K562 treated with DMSO at 1 percent for 12 hours (cell line): ENCODE results near the gene SPECC1L. TPM values are rescaled to one million over a fixed set of nuclear protein-coding genes. Genes with fewer than 3 reads are reported as not detected.

ENCODE experiments used
- total RNA-seq: library from RNA; unstranded; fragments of 300-600 nt; gene quantifications from 2 replicates; pipeline ENCODE4 v1.2.3, GENCODE V29; 2022; ENCODE audit not compliant: insufficient read depth

SPECC1L gene, protein sequence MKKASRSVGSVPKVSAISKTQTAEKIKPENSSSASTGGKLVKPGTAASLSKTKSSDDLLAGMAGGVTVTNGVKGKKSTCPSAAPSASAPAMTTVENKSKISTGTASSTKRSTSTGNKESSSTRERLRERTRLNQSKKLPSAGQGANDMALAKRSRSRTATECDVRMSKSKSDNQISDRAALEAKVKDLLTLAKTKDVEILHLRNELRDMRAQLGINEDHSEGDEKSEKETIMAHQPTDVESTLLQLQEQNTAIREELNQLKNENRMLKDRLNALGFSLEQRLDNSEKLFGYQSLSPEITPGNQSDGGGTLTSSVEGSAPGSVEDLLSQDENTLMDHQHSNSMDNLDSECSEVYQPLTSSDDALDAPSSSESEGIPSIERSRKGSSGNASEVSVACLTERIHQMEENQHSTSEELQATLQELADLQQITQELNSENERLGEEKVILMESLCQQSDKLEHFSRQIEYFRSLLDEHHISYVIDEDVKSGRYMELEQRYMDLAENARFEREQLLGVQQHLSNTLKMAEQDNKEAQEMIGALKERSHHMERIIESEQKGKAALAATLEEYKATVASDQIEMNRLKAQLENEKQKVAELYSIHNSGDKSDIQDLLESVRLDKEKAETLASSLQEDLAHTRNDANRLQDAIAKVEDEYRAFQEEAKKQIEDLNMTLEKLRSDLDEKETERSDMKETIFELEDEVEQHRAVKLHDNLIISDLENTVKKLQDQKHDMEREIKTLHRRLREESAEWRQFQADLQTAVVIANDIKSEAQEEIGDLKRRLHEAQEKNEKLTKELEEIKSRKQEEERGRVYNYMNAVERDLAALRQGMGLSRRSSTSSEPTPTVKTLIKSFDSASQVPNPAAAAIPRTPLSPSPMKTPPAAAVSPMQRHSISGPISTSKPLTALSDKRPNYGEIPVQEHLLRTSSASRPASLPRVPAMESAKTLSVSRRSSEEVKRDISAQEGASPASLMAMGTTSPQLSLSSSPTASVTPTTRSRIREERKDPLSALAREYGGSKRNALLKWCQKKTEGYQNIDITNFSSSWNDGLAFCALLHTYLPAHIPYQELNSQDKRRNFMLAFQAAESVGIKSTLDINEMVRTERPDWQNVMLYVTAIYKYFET
- total RNA-seq, result 8.3 and 26.7 TPM in 2 replicates

DNA sequence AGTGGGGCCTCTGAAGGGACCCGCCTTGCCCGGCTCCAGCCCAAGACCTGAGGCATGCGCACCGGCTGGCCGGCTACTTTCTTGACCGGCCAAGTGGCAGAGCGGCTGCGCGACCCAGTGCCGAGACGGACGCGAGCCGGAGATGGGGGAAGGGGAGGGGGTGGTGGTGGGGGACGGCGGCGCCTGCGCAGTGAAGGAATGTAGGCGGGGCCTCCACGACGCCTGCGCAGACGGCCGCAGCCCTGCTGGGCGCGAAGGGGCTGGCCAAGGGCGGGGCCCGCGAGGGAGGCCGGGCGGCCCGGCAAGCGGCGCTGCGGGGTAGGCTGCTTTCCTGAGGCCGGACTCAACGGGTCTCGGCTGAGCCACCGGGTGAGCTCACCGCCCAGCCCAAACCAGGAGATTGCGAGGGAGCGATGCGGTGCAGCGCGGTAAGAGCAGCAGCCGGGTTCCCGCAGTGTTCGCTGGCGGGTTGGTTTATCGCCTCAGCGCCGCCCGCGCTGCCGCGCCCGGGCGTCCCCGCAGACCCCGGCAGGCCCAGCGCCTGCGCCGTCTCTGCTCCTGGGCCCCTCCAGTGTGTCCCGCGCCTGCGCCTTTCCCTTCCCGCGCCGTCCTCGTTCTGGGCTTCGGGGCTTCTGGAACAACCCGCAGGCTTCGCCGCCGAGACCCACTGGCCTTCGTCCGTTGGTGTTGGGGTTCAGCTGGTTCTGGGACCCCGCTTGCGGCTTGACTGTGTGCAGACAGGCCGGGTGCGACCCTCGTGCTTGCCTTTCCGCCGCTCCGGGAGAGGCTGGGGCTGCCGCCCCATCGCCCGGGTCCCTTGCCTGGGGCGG, at the start of gene SPECC1L:
Gene SPECC1L, plus strand, starts transcription at position 276 of the 830 bp plus-strand sequence. CDS start 31,401 bp downstream, outside the sequence.

DNA sequence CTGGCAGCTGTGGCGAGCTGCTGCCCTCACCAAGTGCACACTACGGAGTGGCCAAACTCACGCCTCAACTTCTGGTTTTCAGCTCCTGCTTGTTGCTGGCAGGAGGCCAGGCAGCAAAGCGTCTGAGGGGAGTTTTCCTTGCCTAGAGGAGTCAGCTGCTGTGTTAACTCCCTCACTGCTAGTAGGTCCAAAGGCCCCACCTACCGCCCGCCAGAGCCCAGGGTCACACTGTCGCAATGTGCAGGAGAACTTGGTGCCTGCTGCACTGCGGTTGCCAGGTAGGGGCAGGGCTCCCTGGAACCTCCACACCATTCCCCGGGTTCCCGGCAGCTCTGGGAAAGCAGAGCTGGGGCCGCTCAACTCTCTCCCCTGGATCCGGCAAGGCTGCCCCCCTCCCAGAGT, 25.6 kb upstream of the SPECC1L start, which contains the start of gene GGT5:
Gene GGT5, minus strand, starts transcription at position 53 of the 402 bp plus-strand sequence. CDS start 357 bp downstream, outside the sequence.

DNA sequence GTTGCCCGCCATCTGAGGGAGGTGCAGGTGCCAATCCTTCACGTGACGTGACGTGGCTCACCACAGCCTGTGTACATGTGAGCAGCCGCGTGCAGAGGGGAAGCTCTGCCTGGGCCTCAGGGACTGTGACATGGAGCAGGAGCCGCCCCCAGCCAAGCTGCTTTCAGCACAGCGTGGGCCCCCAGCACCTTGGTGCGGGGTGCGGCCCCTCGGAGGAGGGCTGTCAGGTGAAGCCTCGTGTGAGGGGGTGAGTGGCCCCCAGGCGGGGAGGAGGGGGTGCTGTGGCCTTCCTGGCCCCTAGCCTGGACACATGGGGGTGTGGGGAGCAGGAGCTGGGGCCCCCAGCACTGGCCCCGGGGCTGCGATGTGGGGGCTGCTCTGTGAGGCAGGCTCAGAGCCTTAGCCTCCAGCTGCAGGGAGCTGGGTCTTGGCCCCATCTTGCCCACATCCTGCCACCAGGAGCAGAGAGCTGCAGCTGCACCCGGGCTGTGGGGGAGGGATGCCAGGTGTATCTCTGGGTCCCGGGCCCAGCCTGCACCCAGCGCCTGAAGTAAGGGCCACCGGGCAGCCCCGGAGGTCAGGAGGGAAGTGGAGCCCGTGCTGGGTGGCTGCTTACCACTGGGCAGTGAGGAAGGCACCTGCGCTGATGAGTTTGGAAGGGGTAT, 157.0 kb downstream of the SPECC1L start, which contains the start of gene ADORA2A:
Gene ADORA2A, plus strand, starts transcription at position 100 of the 665 bp plus-strand sequence. CDS start 5,806 bp downstream, outside the sequence.

Other genes starting within 250 kb of the SPECC1L start
- 0.35 TPM in 1 of 2 replicates, not detected in the other for gene SUSD2, start 89.3 kb upstream of the SPECC1L start, total RNA-seq
- 0.65 and 0.90 TPM in 2 replicates for gene GGT5, start 25.7 kb upstream of the SPECC1L start, total RNA-seq
- 1.4 and 2.4 TPM in 2 replicates for gene ADORA2A, start 156.8 kb downstream of the SPECC1L start, total RNA-seq
- not detected in 2 replicates for gene UPB1, start 224.5 kb downstream of the SPECC1L start, total RNA-seq